Sigmoid colon (tissue), 4 donors: ENCODE data around the gene ELF2.

Experiments used
- CTCF ChIP-seq, 4 experiments: fragments of 450-650 bp in 3 of 4; fragments of 200-600 bp in 1 of 4; IDR thresholded peaks; one replicate each; pipeline ENCODE4 v1.5.1; 2016 to 2019; ENCODE audit warnings: antibody characterized with exemption in 4 of 4, mild to moderate bottlenecking in 3 of 4, moderate library complexity in 2 of 4
- POLR2AphosphoS5 ChIP-seq, 4 donors: sonication (generic); formaldehyde crosslinking; IDR thresholded peaks; one replicate each; pipeline ENCODE4 v1.6.1; 2017; ENCODE audit warnings: antibody characterized with exemption in 4 of 4

GRCh38 chr4:139146926-139147629 is 29.9 kb downstream of the ELF2 start:
- no peak for TF ChIP-seq POLR2AphosphoS5 (IDR thresholded peaks at IDR 0.05)
- TF ChIP-seq CTCF (IDR thresholded peaks at IDR 0.05): no peak
